HS-5 (cell line): Measurements from ENCODE around the gene TTC23.
A peak's percentile ranks its signal among the peaks of the same experiment; 100 is the strongest.

Experiments
- DNase-seq: peaks from one replicate; pipeline ENCODE4 v3.0.0-alpha.2; 2012; ENCODE audit warnings: low read depth

The TTC23 gene

DNA sequence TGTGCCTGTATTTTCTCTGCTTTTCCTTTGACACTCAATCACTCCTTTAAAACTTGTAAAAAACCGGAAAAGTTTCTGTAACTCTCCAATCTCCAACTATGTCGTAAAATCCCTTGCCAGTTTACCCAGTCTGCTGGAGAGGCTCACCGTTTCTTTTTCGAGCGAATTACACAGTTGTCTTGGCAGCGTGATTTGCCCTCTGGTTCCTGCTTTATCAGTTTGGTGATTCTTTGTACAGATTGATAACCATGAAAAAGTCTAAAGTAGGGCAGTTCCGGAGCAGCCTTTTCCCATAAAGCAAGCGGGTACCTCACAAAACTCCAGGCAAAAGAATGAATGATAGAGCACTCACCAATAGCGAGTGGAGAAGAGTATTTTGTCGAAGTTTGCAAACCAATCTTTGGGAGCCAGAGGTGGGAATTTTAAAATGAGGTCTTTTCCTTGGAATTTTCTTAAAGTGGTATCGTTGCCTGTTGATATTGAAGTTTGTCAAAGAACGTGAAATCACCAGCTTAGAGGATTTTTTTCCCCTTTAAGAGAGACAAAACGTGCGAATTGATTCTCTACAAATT, at the start of gene TTC23:
TTC23 (minus strand) TSS at position 312 of the 572 bp plus-strand sequence. CDS start 20,869 bp downstream, outside the sequence.
- DNase-seq = peak; percentile 78

DNA sequence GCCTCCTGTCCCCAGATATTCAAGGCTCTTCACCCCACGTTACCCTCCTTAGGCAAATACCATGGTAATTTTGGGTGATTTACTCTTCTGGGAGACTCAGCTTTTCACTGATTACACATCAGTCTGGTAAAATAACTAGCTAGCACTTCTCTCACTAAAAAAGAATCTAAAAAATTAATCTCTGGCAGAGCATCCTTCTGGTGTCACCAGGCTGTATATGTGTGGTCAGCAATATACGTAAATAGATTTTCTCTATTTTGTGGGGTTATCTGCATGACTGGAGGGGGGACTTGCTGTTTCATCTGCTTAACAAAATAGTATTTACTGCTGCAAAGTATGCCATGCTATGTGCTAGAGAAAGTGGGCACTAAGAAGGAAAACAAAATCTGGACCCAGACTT, 47.0 kb upstream of the TTC23 start:
- no peak for DNase-seq

GRCh38 chr15:99295840-99296239, 46.5 kb upstream of the TTC23 start:
- no peak for DNase-seq

DNA sequence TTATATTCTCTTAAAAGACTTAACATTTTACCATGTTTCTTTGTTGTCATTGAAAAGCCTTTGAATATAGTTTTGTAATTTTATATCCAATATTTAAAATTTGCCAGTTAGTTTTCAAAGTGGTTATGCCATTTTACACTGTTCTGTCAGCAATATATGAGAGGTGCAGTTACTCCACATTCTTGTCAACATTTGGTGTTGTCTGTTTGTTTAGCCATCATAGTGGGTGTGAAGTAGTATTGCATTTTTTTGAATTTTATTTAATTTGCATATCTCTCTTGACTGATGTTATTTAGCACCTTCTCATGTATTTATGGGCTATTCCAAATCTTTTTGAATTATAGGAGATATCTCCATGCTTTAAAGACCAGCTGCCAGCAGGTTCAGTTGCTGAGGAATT, 42.3 kb upstream of the TTC23 start:
- DNase-seq = no peak

DNA sequence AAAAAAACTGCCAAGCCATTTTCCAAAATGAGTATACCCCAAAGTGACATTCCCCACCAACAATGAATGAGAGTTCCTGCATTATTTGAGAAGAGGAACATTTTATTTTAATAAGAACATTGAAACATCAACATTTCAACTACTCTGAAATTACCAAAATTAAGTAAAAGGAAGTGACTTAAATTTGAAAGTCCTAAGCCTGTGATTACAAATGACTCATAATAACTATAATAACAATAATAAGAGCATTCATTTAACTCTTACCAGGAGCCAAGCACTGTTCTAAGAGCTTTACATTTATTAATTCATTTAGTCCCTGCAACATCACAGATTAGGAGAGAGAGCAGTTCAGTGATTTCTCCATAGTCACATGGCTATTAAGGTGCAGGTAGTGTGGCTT, 34.3 kb upstream of the TTC23 start:
- no peak for DNase-seq

DNA sequence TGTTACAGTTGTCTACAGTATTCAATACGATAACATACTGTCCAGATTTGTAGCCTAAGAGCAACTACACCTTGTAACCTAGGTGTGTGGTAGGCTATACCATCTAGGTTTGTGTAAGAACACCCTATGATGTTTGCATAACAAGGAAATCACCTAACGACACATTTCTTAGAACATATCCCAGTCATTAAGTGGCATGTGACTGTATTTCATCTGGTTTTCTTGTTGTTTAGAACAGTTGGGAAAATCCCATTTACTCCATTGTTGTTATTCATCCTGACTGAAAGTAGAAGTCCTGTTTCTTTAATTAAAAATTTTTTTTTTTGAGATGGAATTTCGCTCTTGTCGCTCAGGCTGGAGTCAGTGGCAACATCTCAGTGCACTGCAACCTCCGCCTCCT, 33.2 kb upstream of the TTC23 start:
- DNase-seq = no peak

- DNase-seq = no peak
Measured at GRCh38 chr15:99282121-99282520, 32.7 kb upstream of the TTC23 start.

GRCh38 chr15:99279827-99280226, 30.4 kb upstream of the TTC23 start:
- peak; percentile 14 for DNase-seq

GRCh38 chr15:99279290-99279689, 29.9 kb upstream of the TTC23 start:
- no peak for DNase-seq

GRCh38 chr15:99275525-99276128, 26.2 kb upstream of the TTC23 start:
- DNase-seq = no peak

DNA sequence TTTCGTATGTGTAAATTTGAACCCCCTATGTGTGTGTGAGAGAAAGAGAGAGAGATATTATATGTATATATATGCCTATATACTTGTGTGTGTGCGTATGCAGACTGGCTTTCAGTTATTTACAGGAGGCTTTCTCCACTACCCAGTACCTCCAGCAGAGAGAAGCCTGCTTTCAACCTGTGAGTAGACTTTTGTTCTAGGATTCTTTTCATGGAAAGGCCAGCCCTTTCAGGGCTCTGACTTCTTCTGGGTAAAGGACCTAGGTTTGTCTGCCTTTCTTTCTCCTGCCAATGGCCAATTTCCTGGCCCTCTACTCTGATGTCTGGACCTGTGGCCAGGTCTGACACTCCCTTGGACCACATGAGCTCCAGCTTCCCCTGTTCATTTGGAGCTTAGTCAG, 25.7 kb upstream of the TTC23 start:
- no peak for DNase-seq

DNA sequence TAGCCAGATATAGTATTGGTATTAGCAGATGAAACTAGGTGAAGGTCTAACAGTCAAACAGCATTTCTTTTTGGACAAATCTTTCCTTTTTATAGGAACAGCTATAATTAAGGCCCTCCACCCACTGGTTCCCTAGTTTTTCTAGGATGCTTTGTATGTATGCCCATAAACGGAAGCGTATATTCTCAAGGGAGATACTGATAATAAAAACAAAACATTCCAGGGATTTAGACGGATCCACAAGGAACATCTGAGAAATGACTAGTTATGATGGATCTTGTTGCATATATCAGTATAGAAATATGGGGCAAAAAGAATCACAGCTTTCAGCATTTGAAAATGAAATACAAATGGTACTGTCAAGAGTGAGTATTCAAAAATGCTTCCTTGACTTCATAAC, 24.4 kb upstream of the TTC23 start:
- no peak for DNase-seq

- no peak for DNase-seq
Measured at GRCh38 chr15:99268431-99268830, 19.1 kb upstream of the TTC23 start.

DNA sequence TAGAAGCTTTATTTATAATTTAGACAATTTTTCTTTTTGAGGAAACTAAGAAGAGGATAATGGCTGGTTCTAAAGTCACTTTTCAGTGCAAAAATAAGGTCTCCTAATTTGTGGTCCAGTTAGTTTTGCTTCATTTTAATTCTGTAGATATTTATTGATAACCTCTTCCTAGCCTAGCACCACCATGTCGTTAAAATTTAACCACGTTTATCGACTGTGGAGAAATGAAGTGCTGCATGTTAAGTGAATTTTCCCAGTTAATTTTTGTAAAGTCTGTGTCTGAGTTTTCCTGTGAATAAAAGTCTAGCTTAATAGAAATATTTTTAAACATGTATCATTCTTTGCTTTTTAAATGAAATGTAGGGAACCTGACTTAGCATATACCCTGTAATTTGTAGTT, 18.6 kb upstream of the TTC23 start:
- no peak for DNase-seq

GRCh38 chr15:99265541-99266070, 16.2 kb upstream of the TTC23 start:
- DNase-seq = no peak

DNA sequence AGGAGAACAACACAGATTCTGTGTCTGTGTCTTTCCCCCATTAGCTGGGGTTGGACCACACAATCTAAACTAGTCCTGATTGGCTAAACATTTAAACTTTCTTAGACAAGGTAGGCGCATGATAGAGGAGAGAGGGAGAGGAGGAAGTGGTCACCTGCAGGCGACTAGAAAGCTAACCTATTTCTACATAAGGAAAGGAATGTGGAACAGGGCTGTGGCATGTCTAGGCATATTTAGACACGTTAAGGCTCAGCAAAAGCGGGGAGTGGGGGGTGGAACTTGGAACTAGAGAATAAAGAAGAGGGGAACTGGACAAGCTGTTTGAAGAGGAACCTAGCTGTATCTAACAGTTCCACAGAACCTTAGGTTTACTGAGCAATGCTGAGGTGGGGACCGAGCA, 14.7 kb upstream of the TTC23 start:
- no peak for DNase-seq

DNA sequence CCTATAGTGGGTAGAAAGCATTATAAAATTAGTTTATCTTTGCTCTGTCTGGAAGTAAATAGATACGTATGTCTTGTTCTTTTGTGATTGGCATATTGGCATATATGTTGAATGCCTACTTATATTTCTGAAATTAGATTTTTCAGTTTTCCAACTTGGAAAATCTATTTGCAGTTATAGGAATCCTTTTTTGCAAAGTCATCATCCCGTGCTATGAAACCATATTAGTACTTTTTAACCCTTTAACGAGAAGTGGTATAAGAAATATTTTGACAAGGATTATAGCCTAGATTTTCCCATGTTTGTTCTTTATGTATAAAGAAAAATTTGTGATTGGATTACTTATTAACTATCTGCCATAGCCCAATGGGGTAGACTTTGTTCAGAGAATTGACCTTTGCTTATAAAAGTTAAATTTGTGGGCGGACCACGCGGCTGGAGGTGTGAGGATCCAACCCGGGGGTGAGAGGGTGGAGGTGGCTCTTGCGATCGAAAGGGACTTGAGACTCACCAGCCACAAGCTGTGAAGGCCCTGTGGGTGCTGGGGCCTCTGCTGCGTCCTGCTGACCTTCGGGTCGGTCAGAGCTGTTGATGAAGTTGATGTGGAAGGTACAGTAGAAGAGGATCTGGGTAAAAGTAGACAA, 7.8 kb upstream of the TTC23 start:
- no peak for DNase-seq

- no peak for DNase-seq
Measured at GRCh38 chr15:99253381-99254090, 4.2 kb upstream of the TTC23 start.

DNA sequence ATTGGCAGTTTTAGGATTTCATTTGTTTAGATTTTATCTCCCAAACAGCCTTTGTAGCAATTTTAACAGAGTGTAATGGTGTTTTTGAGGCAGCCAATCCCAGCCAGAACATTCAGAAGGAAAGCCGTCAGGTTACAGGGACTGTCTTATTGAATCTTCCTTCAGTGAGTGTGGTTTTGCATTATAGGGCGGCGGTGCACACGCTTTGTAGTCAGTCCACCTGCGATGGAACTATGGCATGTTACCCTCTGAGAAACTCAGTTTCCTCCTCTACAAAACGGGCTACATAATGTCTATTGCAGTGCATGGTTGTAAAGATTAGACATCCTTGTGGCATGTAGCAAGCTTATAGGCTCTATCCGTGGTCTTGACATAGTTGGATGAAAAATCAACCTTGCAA, 2.9 kb upstream of the TTC23 start:
- DNase-seq = no peak

GRCh38 chr15:99250857-99251841, 1.8 kb upstream of the TTC23 start, which contains the start of gene LRRC28:
Gene LRRC28 (plus strand): TSS chr15:99251481. CDS start chr15:99255958, 4,477 bp downstream.
- DNase-seq = peak; percentile 96

DNA sequence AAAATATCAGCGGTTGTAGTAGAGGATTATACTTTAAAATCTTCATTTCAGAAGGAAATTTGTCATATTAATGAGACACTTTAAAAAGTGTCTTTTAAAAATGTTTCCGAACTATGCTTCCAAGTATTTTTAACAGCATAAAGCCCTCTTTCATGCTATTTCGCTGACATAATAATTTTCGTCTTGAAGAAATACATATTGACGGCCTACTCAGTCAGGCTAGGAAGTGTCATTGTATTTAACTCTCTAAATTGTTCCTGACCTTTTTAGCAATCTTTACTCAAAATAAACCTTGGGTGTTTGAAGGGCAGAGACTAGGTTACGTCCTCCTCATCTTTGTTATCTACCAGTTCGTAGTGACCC, 1.1 kb upstream of the TTC23 start:
- DNase-seq = no peak

DNA sequence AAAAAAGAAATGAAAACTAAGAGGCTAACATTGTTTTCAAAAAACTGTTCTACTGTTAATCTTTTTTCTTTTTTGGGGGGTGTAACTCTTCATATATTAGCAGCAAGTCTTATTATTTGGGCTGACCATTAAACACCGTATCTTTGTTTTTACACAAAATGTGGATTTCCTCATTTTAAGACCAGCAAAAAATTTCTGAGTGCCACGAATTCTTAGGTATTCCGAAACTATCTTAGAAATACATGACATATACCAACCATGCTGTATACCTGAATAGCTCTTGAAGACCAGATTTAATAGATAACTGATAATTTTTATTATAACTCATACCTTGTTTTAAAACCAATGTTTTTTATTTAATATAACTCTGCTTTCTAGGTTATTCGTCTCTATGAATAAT, 620 bp upstream of the TTC23 start:
- no peak for DNase-seq
